ENCODE data around the gene MRPL49. TPM values are rescaled to one million over a fixed set of nuclear protein-coding genes. Genes with fewer than 3 reads are reported as not detected.

Gene MRPL49
- total and polyA plus RNA-seq, 9 of the 15 experiments (the other 6 are each of a cell fraction or from before 2014, with no cell fraction given), result 74.3 to 132 (median 91.2) TPM

DNA sequence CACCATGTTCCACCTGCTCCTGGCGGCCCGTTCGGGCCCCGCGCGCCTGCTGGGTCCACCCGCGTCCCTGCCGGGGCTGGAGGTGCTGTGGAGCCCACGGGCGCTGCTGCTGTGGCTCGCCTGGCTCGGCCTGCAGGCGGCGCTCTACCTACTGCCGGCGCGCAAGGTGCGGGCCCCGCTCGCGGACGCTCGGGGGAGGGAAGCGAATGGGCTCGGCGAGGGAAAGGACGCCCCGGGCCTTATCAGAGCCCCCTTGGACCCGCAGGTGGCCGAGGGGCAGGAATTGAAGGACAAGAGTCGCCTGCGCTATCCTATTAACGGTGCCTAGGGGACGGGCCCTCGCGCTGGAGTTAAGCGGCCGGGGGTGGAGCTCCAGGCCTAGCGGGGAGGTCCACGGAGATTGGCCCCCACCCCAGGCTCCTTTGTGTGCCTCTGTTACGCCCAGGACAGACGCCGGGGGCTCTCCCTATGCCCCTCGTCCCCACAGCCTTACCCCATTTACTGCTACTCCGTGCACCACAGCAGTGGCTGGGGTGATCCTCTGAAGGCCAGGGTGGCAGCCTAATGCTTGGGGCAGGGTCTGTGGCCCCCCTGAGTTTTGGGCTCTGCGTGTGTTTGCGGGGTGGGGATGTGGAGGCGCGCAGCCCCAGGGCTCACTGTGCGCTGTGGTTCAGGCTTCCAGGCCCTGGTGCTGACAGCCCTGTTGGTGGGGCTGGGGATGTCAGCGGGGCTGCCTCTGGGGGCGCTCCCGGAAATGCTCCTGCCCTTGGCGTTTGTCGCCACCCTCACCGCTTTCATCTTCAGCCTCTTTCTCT is 9.4 kb upstream of the MRPL49 start (continued):
- TF ChIP-seq, protein P1, sequence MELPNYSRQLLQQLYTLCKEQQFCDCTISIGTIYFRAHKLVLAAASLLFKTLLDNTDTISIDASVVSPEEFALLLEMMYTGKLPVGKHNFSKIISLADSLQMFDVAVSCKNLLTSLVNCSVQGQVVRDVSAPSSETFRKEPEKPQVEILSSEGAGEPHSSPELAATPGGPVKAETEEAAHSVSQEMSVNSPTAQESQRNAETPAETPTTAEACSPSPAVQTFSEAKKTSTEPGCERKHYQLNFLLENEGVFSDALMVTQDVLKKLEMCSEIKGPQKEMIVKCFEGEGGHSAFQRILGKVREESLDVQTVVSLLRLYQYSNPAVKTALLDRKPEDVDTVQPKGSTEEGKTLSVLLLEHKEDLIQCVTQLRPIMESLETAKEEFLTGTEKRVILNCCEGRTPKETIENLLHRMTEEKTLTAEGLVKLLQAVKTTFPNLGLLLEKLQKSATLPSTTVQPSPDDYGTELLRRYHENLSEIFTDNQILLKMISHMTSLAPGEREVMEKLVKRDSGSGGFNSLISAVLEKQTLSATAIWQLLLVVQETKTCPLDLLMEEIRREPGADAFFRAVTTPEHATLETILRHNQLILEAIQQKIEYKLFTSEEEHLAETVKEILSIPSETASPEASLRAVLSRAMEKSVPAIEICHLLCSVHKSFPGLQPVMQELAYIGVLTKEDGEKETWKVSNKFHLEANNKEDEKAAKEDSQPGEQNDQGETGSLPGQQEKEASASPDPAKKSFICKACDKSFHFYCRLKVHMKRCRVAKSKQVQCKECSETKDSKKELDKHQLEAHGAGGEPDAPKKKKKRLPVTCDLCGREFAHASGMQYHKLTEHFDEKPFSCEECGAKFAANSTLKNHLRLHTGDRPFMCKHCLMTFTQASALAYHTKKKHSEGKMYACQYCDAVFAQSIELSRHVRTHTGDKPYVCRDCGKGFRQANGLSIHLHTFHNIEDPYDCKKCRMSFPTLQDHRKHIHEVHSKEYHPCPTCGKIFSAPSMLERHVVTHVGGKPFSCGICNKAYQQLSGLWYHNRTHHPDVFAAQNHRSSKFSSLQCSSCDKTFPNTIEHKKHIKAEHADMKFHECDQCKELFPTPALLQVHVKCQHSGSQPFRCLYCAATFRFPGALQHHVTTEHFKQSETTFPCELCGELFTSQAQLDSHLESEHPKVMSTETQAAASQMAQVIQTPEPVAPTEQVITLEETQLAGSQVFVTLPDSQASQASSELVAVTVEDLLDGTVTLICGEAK (IDR thresholded peaks at IDR 0.05), result peak; percentile 40; the same call in 1 of the 2 replicates
- TF ChIP-seq, protein P1 (CRISPR knock-in tag; IDR thresholded peaks at IDR 0.05), result no peak
- no peak for TF ChIP-seq ZNF830 (CRISPR knock-in tag; IDR thresholded peaks at IDR 0.05)
- TF ChIP-seq POU5F1 (IDR thresholded peaks at IDR 0.05; ENCODE audit: borderline replicate concordance, low read depth, low read length, partially characterized antibody), result no peak
- TF ChIP-seq NFIX (CRISPR knock-in tag; IDR thresholded peaks at IDR 0.05; ENCODE audit: low read depth), result no peak
- TF ChIP-seq MBD2 (IDR thresholded peaks at IDR 0.05; ENCODE audit: borderline replicate concordance, low read depth), result no peak
- no peak for TF ChIP-seq SRSF1 (IDR thresholded peaks at IDR 0.05; ENCODE audit: low read depth, low read length)
- TF ChIP-seq NEUROD1 (IDR thresholded peaks at IDR 0.05; ENCODE audit: borderline replicate concordance, low read depth, low read length, partially characterized antibody), result no peak
- peak; percentile 26 for TF ChIP-seq ARID4B (CRISPR knock-in tag; IDR thresholded peaks at IDR 0.05)
- no peak for TF ChIP-seq NCOA2 (IDR thresholded peaks at IDR 0.05; ENCODE audit: partially characterized antibody in 2 of 2)
- no peak for TF ChIP-seq FOXA1 (IDR thresholded peaks at IDR 0.05; ENCODE audit: borderline replicate concordance)
- no peak for TF ChIP-seq ZSCAN32 (CRISPR knock-in tag; IDR thresholded peaks at IDR 0.05)
- no peak for TF ChIP-seq ARHGAP35 (IDR thresholded peaks at IDR 0.05; ENCODE audit: partially characterized antibody)
- no peak for TF ChIP-seq CBFA2T2 (conservative IDR thresholded peaks at IDR 0.05)
- peak; percentile 6 for TF ChIP-seq ZFP36 (IDR thresholded peaks at IDR 0.05; ENCODE audit: low read depth, low read length, partially characterized antibody)
